ENCODE measurements around the gene CLRN2.
"Not testable (repeated sequence)": the region's sequence is repeated elsewhere in the genome, so short reads cannot be mapped to it uniquely, and the experiment has no call there.

Gene CLRN2

DNA sequence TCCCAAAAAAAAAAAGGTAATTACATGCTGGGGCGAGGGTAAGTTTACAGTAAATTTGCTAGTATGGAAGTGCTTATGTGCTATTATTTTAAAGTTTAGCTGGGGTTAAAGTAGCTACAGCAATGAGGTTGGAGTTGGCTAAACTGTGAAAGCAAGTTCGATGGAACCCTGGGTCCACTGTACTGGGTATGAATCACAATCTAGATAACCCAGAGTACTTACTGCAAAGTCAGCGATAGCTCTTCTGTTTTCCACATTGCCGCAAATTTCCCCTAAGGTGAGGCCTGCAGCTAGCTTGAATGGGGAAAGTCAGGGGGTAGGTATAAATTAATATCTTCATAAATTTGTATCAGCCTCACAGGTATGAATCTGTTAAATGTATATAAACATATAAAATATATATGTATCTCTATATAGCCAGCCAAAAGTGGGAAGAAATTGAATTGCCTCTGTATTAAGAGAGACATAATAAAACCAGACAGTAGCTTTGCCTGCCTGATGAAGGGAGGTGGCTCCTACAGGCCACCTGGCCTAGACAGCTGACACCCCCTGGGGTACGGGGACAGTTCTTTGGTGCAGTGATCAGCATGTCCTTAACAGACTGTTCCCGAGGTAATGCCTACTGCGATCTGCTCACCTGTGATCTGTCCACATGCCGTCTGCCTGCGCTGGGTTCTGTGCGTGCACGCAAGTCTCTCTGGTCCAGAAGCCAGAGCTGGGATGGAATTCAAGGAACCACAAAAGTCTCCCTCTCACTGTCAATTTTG lies 30.6 kb downstream of the CLRN2 start:
- DNase-seq, result no peak

- no peak for DNase-seq
Measured at GRCh38 chr4:17546222-17546621, 31.3 kb downstream of the CLRN2 start.

GRCh38 chr4:17546678-17547077 lies 31.7 kb downstream of the CLRN2 start:
- DNase-seq, result no peak

- no peak for DNase-seq
Measured at GRCh38 chr4:17550549-17550948, 35.6 kb downstream of the CLRN2 start.

GRCh38 chr4:17552427-17552826 lies 37.5 kb downstream of the CLRN2 start:
- no peak for DNase-seq

DNA sequence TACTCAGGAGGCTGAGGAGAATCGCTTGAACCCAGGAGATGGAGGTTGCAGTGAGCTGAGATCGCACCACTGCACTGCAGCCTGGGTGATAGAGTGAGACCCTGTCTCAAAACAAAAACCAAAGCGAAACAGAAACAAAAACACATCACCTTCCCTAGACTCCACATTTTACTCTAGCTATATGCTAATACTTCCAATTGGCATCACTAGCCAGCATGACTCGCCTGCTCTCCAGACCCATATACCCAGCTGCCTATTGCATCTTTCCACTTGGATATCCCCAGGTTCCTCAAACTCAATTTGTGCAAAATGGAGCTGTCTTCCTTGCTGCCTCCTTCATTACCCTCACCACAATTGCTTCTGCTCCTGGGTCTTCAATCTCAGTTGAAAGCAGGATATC lies 39.6 kb downstream of the CLRN2 start:
- no peak for DNase-seq

DNA sequence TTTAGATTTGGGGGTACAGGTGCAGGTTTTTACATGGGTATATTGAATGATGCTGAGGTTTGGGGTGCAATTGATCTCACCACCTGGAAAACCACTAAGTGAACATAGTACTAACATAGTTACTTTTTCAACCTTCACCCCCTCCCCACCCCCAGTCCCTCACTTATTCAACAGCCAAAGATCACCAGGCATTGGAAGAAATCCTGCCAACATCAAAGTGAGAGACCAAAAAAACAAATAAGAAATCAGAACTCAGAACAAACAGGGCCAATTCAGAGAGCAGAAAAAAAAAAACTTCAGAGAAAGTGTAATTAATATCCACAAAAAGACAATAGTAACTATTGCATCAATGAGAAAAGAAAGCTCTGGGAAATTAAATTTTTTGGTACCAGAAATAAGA lies 41.5 kb downstream of the CLRN2 start:
- no peak for DNase-seq

- no peak for DNase-seq
Measured at GRCh38 chr4:17557880-17558279, 42.9 kb downstream of the CLRN2 start.

DNA sequence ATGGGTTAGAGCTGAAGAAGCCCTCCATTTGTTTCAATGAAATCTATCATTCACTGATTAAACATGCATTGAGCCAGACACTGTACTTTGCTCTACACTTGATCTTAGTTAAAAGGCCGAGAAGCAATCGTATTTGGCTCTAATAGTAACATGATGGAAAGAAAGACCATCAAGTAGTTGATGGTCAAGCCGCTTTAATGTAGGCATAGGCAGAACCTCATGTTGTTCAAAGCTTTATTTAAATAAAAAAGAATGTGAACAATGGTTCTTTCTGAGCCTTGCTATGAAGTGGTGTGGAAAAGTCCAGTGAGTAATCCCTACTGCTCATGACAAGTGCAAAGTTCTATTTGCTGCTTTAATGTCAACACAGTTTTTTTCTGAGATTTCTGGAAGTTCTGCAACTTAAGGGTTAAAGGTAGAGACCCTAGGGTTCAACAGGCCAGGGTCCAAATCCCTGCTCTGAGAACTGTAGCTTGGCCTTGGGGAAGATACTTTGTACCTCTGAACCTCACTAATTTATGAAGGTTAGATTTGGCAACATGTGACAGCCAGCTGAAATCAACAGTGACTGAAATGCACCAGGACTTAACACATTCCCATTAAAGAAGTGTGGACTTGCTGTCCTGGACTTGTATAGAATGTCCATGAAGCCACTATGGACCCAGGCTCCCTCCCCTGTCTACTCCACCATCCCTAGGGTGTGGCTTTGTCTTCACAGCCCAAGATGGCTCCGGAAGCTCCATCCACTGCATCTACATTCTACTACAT lies 44.2 kb downstream of the CLRN2 start:
- no peak for DNase-seq

- DNase-seq, result no peak
Measured at GRCh38 chr4:17559709-17560048, 44.7 kb downstream of the CLRN2 start.

GRCh38 chr4:17560065-17560673 lies 45.2 kb downstream of the CLRN2 start:
- DNase-seq, result no peak

GRCh38 chr4:17561195-17561909 lies 46.4 kb downstream of the CLRN2 start:
- DNase-seq, result no peak

DNA sequence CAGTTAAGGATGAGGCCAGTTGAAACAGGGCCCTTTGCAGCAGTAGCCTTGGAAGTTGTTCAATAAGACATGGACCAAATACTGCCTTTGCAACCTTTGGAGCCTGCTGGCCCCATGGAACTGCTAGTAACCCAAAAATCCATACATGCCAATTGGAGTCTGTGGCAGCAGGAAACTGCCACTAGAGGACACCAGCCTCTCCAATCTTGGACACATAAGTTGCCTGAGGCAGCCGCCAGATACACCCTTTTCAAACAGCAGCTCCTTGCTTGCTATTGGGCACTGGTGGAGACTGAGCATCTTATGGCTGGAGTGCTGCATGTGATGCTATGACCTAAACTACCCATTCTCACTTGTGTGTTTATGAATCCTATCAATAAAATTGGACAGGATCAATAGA lies 47.2 kb downstream of the CLRN2 start:
- DNase-seq, result no peak

DNA sequence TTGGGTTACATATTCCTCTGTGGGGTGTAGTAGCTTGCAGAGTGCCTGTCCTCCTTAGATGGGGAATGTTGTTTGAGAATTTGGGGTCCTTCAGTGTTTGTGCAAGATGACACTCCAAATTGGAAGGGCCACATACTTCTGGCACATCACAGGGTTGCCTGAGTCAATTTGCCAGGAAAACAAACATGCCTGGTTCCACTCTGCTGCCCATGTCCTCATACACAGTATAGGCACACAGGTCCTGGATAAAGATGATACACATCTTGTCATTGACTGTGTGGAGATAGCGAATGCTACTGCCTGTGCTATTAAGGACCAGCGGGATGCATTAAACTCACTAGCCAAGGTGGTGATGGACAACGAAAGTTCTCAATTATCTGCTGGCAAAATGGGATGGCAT lies 50.9 kb downstream of the CLRN2 start:
- DNase-seq, result no peak

GRCh38 chr4:17567271-17567670 lies 52.3 kb downstream of the CLRN2 start:
- DNase-seq, result no peak

DNA sequence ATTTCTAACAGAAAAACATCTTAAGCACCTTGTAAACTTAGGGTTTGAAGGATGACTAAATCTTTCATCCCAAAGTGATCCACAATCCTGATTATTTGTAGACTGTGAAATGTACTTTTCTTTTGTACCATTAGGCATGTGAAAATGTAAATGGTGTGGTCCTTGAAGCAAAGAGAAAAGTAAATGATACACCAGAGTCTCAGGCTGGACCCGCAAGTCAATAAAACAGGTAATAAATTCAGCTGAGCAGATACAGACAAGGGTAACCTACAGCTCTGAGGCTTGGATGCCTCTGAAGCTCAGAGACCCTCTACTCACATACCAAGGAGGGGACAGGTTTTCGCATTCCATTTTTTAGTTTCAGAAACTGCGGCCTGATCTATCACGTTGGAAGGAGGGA lies 59.2 kb downstream of the CLRN2 start:
- no peak for DNase-seq

DNA sequence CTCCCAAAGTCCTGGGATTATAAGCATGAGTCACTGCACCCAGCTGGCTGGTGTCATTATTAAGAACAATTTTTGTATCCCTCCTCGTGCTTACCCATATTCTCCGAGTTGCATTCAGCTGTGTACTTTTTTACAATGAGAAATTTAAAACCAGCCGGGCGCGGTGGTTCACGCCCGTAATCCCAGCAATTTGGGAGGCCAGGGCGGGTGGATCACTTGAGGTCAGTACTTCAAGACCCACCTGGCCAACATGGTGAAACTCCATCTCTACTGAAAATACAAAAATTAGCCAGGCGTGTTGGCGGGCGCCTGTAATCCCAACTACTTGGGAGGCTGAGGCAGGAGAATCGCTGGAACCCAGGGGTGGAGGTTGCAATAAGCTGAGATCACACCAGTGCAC lies 60.2 kb downstream of the CLRN2 start:
- DNase-seq, result not testable (repeated sequence)
